ENCODE measurements around the gene NAA80.

Gene NAA80

DNA sequence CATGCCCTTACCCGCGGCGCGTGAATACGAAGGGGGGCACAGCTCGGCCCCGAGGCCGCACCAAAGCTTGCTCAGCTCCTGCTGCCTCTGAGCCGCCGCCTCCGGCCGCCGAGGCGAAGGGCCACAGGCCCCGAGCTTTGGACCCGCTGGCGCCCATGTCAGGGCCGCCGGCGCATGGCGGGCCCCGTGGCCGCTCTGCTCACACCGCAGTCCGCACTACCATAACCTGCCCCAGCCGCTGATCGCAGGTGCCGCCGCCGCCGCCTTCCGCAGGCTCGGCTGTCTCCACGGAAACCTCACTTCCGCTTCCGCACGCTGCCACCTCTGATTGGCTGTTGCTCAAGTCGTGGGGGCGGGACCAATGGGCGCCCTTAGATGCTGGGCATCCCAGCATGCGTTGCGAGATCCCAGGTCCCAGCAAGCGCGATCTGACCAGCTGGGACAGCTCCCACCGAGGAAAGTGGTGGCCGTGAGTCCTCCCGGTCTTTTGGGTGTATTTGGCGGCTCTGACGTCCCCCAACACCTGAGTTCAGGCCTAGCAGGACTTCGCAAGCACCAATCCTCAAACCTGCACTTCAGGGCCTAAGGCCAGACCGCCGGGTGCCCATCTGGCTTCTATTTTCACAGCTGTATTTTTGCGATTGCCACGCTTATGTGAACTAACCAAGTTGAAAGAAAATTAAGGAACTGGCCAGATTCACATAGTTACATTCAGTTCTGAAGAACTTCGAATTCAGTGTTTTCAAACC is 28.9 kb upstream of the NAA80 start, which contains the start of gene TUSC2:
TUSC2 (minus strand) TSS at position 281 of the 749 bp plus-strand sequence; CDS start at position 157, 124 bp downstream.
- peak; percentile 93 for DNase-seq (ENCODE audit: low read depth)

DNA sequence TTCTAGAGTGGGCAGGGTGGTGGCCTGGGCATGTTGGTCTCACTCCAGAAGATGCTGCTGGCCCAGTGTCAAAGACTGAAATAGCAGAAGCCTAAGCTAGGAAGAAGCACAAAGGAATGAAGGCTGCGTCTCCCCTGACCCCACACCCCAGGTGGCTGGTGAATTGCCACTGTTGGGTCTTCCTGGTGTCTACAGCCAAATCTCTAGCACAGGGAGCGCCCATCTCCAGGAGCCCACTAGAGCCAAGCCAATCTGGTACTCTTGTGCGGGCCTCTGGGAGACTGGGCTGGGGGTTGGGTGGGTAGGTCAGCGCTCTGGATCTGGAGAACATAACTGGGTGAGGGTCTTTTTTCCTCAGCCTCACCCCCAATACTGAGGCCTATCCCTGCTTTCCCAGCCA is 27.9 kb upstream of the NAA80 start:
- DNase-seq (ENCODE audit: low read depth) = no peak

GRCh38 chr3:50326182-50326541 is 27.0 kb upstream of the NAA80 start:
- DNase-seq (ENCODE audit: low read depth) = no peak

- DNase-seq (ENCODE audit: low read depth) = no peak
These were observed 26.4 kb upstream of the NAA80 start for GRCh38 chr3:50325497-50326181.

- no peak for DNase-seq (ENCODE audit: low read depth)
These were observed 25.9 kb upstream of the NAA80 start for GRCh38 chr3:50325113-50325480.

- DNase-seq (ENCODE audit: low read depth) = peak; percentile 64
These were observed 25.3 kb upstream of the NAA80 start for GRCh38 chr3:50324351-50325112.

GRCh38 chr3:50323614-50324199 is 24.5 kb upstream of the NAA80 start:
- no peak for DNase-seq (ENCODE audit: low read depth)

- no peak for DNase-seq (ENCODE audit: low read depth)
These were observed 23.9 kb upstream of the NAA80 start for GRCh38 chr3:50323092-50323600.

GRCh38 chr3:50322386-50323091 is 23.3 kb upstream of the NAA80 start, which contains the start of gene HYAL2:
HYAL2 (minus strand) TSS chr3:50322745; CDS start chr3:50320489, 2,256 bp downstream.
- DNase-seq (ENCODE audit: low read depth) = no peak

DNA sequence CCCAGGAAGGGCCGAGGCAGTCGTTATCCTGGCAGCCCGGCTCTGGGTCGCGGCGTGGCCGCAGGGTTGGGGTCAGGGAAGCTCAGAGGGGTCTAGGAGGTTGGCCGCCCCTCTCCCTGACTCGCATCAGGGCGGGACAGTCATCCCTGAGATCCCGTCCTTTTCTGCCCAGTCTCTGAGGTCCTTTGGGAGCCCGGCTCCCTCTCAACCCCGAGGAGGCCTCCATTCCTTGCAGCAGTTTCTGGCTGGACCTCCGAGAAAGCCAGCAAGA is 22.8 kb upstream of the NAA80 start:
- DNase-seq (ENCODE audit: low read depth) = no peak

DNA sequence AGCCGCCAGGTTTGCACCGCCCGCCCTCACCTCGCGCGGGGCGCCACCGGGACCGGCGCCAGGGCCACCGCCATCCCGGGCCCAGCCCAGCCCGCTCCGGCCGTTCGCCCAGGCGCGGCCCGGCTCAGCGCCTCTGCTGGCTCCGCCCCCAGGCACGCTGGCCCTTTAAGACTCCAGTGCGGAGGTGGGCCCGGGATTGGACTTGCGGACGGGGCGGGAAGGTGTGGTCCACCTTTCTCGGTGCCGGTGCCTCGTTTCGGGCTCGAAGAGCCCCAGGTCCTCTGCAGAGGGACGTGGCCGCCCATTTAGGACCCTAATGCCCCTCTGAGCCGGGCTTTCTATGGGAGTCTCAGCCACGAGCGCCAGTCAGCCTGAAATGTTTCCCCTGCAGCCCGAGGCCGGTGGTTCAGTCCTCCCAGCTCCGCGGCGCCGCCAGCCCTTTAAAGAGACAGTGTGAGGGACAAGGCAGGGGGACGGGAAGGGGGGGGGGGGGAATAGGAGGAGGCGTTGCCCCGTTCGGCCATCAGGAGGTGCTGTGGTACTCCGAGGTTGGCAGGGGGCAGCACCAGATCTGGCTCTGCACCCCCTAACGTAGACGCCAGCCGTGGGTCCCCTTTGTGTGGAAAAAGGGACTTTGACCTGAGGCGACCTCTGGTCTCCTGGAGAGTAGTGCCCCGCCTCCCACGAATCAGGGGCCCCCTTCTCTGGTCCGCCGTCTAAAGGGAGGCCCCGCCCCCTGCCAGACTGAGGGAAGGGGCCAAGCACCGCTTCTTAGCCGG is 22.3 kb upstream of the NAA80 start:
- peak; percentile 77 for DNase-seq (ENCODE audit: low read depth)

GRCh38 chr3:50320853-50321335 is 21.7 kb upstream of the NAA80 start:
- DNase-seq (ENCODE audit: low read depth) = peak; percentile 68

DNA sequence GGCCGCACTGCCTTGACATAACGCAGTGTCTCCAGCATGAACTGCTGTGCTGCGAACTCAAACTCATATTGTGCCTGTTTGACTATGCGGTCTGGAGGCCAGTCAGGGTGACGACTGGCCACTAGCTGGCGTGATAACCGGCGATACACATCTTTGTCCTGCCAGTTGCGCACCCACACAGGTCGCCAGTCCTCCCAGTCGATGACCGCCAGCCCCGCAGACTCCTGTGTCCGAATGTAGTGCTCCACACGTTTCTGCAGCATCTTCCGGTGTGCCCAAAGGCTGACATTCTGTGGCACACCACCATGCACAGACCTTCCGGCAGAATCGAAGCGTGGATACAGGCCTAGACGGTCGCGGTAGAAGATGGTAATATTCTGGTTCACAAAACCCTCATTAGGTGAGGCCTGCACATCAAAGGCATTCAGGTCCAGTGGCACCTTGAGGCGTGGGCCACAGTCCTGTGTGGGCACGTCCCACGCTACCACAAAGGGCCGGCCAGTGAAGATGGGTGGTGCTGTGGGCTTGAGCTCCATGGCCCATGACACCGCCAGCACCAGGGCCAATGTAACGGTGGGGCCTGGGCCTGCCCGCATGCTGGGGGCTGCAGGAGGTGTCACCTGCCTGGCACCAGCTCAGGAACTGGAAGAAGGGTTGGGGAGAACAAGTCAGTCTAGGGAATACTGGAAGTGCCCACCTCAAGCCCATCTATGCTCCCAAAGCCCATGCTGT is 20.9 kb upstream of the NAA80 start:
- DNase-seq (ENCODE audit: low read depth) = no peak

DNA sequence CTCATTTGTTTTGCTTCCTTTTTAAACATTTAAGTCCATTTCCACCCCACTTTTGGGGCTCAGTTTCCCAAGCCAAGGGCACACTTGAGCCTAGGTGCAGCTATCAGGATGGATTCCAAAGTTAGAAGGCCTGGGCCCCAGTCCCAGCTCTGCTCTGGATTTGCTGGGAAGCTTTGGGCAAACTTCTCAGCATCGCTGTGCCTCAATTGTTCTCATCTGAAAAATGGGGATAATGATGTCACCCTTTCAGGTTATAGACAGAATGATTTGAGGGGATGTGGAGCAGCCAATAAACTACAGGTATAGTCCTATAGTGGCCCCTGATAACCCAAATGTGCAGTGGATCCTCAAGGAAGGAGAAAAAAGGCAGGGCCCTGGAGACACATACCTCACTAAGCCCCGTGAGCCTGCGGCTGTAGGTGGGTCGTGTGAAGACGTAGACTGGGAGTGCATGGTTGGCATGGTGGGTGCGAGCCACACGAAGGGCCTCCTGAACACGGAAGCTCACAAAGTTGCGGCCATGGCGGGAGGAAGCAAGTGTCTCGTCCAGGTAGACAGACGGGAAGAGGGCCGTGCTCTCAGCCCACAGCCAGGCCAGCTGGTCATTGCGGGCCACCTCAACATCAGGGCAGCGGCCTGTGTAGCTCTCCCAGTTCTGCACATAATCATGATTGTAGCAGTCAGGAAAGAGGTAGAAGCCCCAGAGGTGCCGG is 20.1 kb upstream of the NAA80 start:
- no peak for DNase-seq (ENCODE audit: low read depth)

DNA sequence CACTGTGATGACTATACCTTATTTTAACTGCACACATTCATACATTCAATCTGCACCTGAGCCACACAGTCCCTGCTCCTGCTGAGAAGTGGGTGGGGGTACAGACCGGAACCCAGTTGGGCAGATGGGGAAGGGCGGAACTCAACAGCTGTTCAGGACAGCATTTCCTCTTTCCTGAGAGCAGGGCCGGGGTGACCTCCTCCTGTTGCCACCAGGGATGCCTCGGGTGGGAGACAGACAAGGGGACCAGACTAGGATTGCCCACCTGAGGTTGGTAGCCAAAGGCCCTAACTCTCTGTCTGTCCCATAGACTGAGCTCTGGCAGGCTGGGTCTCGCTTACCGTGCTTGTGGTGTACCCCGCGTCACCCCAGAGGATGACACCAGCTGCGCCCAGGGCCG is 19.4 kb upstream of the NAA80 start:
- no peak for DNase-seq (ENCODE audit: low read depth)

DNA sequence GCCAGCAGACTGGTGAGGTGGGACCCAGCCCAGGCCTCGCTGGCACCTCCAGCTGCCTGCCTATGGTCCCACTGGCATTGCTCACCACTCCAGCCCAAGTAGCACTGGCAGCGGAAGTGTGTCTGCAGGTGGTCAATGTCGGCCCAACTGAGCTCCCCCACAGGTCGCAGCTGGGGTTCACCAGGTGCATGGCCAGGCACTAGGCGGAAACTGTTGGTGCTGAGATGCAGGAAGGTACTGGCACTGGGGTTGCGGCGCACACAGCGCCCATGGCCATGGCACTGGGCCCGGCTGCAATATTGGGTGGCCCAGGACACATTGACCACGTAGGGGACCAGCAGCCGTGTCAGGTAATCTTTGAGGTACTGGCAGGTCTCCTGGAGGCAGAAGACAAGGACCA is 19.0 kb upstream of the NAA80 start:
- DNase-seq (ENCODE audit: low read depth) = no peak

DNA sequence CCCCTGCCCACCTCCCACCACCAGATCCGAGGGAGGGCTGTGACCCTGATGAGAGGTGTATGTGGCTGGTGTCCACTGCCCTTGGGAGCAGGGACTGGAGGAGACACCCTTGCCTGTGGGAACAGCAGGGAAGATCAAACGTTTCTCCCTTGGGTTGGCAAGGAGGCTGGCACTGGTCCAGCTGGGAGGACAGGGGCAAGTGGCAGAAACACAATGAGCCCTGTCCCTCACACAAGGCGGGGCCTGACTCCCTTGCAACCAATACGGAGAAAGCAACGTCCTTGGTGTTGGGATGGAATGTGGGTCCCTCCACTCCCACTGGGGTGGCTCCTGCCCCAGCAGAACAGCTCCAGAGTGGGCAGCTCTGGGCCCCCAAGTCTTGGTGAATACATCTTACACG is 18.1 kb upstream of the NAA80 start:
- no peak for DNase-seq (ENCODE audit: low read depth)

DNA sequence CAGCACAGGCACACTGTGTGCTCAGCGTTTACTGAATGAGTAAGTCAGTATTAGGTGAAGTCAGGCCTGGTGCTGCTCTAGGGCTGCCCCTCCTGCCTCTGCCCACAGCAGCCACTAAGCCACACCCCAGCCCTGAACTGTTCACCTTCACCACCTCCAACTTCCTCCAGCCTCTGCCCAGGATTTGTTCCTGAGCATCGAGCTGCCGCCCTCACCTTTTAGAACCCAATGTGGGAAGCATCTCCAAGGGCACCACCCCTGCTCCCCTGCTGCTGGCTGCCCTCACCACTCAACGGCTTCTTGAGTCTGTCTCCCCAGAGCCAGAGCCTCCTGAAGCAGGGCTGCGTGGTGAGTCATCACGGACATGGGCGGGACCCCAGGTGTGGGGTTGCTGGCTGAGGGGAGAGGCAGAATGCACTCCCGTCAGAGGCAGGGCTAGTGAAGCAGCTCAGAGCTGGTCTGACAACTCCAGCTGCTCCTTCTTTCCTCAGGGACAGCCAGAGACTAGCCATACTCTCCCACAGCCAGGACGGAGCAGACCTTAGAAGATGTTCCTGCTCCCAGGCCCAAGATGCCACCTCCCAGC is 17.5 kb upstream of the NAA80 start:
- DNase-seq (ENCODE audit: low read depth) = peak; percentile 44

DNA sequence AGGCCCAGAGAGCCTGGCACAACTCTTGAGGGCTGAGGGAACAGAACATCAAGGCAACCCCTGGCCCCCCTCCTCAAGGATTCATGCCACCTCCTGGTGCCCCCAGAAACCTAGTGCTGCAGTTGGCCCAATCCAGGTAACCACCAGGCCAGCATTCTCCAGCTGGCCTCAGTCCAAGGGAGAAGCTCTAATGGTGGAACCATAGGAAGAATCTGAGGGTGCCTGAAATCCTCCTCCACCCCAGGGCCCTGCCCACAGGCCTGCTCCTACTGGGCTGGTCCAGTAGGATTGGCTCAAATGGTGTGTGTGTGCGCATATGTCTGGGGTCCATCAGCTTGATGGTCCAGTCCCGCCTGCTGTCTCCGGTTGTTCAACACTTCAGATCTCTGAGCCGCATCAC is 15.6 kb upstream of the NAA80 start:
- no peak for DNase-seq (ENCODE audit: low read depth)
